ENCODE data around the gene ASPSCR1.

DNA sequence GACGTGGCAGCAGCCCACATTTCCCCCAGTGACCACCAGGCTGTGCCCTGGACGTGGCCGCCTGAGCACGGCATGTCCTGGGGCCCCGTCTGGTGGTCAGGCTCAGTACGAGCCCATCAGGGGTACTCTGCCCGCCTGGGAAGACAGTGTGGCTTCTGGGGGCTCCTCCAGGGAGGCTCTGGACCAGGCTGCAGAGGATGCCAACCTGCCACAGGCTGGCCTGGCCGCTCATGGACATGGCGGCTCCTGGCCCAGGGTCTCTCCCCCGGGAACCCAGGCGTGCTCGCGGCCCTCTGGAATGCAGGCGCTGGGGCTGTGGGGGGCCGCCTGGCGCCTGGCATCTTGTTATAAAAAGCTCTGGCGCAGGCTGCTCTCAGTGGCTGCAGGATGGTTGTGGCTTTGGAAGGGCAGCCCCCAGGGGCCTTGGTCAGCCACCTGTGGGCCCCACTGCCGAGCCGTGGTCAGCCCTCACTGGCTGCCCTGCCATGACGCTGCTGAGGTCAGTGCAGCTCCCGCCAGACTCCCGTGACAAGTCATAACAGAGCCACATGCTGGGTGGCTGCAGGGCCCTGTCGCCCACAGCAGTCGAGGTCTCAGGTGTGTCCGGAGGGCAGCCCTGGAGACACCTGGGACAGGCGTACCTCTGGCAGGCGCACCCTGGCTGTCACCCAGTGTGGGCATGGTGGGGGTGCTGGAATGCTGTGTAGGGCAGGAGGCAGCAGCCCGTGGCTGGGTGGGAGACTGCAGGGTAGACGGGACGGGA, 30.2 kb downstream of the ASPSCR1 start:
- TF ChIP-seq, protein P1, sequence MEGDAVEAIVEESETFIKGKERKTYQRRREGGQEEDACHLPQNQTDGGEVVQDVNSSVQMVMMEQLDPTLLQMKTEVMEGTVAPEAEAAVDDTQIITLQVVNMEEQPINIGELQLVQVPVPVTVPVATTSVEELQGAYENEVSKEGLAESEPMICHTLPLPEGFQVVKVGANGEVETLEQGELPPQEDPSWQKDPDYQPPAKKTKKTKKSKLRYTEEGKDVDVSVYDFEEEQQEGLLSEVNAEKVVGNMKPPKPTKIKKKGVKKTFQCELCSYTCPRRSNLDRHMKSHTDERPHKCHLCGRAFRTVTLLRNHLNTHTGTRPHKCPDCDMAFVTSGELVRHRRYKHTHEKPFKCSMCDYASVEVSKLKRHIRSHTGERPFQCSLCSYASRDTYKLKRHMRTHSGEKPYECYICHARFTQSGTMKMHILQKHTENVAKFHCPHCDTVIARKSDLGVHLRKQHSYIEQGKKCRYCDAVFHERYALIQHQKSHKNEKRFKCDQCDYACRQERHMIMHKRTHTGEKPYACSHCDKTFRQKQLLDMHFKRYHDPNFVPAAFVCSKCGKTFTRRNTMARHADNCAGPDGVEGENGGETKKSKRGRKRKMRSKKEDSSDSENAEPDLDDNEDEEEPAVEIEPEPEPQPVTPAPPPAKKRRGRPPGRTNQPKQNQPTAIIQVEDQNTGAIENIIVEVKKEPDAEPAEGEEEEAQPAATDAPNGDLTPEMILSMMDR (IDR thresholded peaks at IDR 0.05), result no peak
- TF ChIP-seq POLR2A (IDR thresholded peaks at IDR 0.05), result no peak
